Anterior cingulate cortex (tissue), 58 donors: Measurements from ENCODE around the gene CDKN2B-AS1.
"Not testable (repeated sequence)": the region's sequence is repeated elsewhere in the genome, so short reads cannot be mapped to it uniquely, and the experiment has no call there.

Experiments used
- DNase-seq, 58 donors: peaks; one replicate each; lab custom pipeline; 2025; lab: John Stamatoyannopoulos, UW

The CDKN2B-AS1 gene

DNA sequence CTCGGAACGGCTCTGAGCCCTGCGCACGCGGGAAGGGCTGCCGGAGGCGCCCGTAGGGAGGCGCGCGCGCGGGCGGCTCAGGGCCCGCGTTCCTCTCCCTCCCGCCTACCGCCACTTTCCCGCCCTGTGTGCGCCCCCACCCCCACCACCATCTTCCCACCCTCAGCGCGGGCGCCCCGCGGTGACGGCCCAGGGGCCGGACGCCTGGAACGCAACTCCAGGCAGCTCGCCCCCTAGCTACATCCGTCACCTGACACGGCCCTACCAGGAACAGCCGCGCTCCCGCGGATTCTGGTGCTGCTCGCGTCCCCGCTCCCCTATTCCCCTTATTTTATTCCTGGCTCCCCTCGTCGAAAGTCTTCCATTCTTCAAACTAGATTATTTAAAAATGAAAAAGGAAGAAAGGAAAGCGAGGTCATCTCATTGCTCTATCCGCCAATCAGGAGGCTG lies at the start of gene CDKN2B-AS1:
Gene CDKN2B-AS1, plus strand, starts transcription at position 236 of the 450 bp plus-strand sequence.
- DNase-seq: peak in 25 of 58 donors; percentile 1 to 51 (median 25)

DNA sequence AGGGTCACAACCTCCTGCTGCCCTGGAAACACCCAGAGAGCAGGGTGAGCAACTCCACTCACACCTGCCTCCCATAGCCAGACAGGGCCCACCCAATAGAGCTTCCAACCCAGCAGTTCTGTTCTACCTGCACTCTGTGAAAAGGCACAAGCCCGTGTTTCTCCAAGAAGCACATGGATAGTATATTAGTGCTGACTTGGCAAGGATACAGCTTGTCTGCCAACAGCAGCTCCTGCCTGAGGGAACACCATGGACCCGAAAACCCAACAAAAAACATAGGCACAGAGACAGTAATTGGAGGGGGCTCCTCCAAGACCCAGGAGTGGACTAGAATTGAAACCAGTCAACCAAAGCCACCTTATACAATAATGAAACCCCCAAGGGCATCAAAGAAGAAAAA lies 49.0 kb upstream of the CDKN2B-AS1 start:
- DNase-seq: no peak

DNA sequence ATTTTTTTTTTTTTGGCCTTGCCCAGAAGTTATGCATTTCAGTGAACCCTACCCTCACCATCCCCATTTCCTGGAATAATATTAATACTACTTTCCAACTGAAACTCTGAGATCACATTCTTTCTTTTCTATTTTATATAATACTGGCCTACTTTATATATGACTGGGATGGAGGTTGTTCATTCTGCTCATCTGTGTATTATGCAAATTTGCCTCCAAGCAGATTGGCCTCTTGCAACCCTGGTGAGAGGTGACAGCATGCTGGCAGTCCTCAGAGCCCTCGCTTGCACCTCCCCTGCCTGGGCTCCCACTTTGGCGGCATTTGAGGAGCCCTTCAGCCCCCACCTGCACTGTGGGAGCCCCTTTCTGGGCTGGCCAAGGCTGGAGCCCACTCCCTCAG lies 35.8 kb upstream of the CDKN2B-AS1 start:
- DNase-seq: no peak

DNA sequence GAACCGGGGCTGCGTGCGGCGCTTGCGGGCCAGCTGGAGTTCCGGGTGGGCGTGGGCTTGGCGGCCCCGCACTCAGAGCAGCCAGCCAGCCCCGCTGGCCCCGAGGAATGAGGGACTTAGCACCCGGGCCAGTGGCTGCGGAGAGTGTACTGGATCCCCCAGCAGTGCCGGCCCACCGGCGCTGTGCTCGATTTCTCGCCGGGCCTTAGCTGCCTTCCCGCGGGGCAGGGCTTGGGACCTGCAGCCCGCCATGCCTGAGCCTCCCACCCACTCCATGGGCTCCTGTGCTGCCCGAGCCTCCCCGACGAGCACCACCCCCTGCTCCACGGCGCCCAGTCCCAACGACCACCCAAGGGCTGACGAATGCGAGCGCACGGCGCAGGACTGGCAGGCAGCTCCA lies 35.3 kb upstream of the CDKN2B-AS1 start:
- DNase-seq: not testable (repeated sequence)

DNA sequence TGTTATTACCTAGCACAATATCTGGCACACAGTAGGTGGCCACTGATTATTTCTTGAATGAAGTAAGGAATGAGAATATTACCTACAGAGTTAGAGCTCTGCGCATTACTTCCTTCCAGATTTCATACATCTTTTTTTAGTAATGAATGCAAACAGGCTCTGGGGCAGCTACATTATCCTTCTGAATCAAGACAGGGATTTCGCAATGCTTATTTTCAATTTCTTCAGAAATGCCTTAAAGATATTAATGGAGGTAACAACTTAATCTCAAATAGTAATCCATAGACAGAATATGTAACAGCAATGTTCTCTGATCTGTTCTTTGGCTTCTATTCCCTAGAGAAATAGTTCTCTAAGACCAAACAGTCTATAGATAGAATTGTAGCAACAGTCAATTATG lies 33.0 kb upstream of the CDKN2B-AS1 start:
- no peak for DNase-seq

DNA sequence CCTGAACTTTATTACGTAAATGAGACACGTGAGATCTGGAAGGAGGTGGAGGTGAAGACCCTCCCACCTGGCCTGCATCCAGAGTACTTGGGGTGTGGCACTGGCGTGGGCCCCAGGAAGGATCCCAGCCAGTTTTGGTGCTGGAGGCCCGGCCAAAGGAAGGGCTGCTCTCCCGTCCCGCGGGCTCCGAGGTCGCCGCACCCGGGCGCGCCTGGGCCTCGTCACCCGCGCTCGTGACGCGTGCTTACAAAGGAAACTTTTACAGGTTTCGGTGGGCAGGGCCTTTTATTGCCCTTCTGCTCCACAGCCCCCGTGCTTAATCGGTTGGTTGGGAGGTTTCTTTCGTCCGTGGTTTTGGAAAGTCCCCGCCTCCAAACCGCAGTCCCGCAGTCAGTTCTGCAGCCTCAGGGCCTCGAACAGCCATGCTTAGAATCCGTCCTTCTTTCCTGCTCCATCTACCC lies 29.6 kb upstream of the CDKN2B-AS1 start:
- DNase-seq: no peak

DNA sequence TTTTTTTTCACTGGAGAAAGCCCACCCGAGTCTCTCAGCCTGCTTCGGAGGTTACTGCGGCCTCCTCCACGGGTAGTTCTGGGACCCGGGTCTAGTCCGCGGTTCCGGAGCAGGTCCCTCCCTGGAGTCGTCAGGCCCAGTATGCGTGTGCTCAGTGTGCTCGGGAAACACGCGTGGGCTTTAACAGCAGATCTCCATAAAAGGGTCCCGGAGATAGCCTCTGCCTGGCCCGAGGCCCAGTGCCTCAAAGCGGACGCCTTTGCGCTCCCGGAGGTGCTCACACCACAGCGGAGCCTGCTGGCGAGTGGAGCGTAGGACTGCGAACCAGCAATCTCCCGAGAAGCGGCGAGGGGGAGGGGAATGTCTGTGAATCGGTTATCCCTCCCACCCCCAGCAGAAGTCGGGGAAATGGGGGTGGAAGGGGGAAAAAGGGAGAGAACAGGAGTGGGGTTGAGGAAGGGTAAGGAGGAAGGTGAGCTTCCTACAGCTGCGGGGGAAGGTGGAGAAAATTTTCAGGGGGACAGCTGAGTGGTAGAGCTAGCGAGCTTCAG lies 29.1 kb upstream of the CDKN2B-AS1 start:
- DNase-seq: no peak

DNA sequence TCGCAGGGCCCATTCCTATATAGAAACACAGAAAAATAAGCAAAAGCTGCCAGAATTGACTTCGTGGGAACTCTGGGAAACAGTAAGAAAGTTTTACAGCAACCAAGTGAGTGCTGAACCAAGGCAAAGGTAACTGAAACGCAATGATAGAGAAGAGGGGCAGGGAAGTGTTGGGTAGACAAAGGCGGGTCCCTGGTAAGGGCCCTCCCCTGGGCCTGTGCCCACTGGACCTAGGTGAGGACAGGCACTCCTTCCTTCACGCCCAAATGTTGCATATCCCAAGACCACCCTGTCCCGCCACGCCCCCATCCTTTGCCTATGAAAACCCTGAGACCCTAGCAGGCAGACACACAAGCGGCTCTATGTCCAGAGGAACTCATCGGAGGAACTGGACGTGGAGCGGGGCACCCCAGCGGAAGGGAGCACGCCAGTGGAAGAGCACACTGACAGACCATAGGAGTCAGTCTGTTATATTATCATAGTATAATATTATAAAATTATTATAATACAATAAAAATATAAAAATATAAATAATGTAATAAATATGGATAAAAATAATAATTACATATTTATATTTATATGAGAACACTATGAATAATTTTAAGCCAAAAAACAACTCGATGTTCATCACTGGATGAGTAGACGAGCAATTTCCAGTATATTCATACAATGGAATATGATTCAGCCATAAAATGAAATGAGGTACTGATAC lies 28.3 kb upstream of the CDKN2B-AS1 start:
- DNase-seq: no peak

DNA sequence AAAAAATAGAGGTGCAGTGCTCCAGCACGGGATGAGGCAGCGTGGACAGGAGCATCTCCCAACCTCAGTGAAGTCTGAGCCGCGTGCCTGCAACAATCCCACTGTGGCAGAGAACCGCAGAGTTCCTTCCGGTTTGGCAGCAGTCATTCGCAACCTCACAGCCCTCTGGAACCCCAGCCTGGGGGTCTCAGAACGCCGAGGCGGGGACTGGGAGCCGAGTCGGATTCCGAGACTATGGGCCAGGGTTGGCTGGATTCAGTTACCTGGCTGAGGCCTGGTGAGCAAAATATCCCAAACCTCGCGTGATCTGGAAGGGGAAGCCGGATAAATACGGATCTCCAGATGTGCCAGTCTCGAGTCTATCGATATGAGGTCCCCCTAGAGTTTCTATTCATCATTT lies 27.4 kb upstream of the CDKN2B-AS1 start:
- no peak for DNase-seq

DNA sequence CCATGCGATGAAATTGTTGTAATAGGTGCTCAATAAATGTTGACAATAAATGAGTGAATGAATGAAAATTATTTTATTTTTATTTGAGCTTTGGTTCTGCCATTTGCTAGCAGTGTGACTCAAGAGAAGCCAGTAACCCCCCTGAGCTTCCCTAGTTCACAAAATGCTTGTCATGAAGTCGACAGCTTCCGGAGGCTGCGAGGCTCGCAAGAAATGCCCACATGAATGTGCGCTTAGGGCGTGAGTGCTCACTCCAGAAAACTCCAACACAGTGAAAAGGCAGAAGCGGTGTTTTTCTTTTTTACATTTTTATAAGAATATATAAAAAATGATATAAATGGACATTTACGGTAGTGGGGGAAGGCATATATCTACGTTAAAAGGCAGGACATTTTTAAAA lies 26.9 kb upstream of the CDKN2B-AS1 start:
- no peak for DNase-seq

DNA sequence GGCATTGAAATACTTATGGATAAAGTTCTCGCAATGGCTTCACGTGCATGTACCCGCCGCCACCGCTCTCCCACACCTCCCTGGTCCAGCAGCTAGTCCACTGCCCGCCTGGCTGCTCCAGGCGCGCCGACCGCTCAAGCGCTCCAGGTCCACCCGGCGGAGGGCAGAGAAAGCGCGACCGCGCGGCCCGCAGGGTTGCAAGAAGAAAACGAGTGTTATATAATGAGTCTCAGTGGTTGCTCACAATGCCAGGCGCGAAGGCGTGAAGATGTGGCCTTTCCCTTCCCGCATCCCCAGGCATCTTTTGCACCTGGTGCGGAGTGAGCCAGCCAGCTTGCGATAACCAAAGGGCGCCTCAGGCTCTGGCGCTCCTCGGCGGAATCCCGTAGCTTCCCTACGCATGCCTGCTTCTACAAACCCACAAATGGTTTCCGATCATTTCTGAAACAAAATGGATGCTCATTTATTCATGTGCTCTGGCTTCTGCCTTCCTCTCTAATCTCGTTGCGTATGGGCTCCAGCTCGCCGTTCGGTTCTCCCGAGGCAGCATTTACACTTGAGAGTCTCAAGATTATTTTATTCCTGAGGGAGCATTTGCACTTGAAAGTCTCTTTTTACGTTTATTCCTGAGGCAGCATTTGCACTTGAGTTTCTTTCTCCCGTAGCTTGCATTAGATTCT lies 26.1 kb upstream of the CDKN2B-AS1 start:
- no peak for DNase-seq

DNA sequence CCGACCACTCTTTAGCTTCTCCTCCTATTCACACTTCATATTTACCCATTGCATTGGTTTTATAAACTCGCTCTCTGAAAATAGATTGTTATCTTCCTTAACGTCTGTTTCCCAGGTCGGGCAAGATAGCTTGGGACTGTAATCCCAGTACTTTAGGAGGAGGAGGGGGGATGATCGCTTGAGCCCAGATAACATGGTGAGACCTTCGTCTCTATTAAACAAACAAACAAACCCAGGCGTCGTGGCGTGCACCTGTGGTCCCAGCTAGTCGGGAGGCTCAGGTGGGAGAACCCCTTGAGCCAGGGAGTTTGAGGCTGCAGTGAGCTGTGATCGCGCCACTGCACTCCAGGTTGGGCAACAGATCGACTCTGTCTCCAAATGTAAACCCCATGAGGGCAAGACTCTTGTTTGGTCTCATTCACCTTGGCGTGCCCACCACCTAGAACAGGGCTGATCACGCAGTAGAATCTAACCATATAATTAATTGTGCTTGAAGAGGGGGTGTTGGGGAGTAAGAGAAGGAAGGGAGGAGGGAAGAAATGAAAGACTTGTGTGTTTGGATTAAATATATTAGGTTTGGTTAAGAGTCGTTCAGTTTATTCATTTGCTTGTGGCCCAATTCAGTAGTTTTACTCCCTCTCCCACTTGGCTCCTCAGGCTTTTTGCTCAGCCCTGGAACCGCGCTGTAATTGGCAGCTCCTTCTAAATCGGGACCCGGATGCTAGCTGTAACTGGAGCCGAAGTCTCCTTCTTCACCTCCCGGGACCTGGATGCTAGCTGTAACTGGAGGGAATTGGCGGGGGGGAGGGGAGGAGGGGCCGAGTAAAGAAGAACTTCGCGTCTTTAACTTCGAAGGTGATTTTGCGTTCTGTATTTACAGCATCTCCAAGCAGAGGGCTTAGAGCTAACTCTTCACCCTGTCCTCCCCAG lies 25.3 kb upstream of the CDKN2B-AS1 start:
- no peak for DNase-seq

DNA sequence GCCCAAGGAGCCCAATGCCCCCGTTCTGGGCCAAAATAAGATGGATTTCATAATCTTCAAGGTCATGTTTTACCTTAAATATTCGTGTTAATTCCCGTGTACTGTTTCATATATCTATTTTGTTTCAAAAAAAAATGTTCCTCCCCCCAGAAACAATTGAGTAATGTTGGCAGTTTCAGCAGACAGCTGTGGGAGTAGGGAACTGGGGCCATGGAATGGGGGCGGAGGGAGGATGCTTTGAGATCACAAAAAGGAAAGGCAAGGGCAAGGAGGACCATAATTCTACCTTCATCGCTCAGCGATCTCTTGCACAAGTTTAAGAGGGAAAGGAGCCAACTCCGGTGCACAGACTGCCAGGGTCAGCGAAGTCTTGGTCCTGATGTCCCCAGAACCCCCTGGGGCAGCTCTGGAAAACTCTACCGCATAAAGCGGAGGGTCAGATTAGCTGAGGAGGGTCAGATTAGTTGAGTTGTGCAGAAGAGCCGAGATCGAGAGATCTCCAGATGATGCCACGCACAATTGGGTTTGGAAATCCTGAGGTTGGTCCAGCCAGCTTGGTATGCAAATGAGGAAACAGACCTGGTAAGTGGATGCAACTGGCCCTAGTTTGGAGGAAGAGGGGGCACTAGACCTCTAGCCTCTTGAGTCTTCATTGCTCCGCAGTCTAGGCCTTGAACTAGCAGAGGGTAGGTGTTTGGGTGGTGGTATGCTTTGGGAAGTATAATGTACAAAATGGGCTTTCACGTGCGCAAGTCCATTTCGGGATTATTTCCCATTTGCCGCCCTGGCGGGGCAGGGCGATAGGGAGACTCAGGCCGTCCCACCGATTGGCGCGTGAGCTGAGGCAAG lies 24.4 kb upstream of the CDKN2B-AS1 start:
- DNase-seq: no peak

DNA sequence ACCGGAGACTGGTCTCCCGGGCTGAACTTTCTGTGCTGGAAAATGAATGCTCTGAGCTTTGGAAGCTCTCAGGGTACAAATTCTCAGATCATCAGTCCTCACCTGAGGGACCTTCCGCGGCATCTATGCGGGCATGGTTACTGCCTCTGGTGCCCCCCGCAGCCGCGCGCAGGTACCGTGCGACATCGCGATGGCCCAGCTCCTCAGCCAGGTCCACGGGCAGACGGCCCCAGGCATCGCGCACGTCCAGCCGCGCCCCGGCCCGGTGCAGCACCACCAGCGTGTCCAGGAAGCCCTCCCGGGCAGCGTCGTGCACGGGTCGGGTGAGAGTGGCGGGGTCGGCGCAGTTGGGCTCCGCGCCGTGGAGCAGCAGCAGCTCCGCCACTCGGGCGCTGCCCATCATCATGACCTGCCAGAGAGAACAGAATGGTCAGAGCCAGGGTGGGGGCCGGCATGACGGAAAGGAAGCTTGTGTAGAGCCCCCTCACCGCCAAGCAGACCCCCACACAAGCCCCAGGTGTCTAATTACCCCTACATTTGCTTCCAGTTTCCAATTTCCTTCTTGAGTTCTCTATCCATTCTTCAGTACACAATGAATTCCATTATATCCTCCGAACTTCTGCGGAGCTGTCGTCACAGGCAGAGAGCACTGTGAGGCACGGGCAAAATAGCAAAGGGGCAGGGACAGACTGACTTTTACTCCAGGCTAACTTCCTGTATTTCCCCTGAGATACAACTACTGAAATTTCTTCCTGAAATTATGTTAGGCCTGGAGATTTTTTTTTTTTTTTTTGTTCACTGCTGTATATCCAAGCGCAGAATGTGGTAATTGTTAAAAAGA lies 23.6 kb upstream of the CDKN2B-AS1 start:
- no peak for DNase-seq

DNA sequence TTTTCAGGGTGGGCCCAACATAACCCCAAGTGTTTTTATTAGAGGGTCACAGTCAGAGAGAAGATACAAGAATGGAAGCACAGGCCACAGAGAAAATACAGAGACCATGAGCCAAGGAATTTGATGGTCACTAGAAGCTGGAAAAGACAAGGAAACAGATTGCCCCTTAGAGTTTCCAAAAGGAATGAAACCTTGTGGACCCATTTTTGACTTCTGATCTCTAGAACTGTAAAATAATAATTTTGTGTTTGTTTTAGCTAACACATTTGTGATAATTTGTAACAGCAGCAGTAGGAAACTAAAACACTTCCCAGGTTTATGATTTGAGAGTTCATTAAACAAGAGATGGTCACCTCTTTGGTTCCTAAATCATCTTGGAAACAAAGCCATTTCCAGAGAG lies 22.2 kb upstream of the CDKN2B-AS1 start:
- DNase-seq: no peak

DNA sequence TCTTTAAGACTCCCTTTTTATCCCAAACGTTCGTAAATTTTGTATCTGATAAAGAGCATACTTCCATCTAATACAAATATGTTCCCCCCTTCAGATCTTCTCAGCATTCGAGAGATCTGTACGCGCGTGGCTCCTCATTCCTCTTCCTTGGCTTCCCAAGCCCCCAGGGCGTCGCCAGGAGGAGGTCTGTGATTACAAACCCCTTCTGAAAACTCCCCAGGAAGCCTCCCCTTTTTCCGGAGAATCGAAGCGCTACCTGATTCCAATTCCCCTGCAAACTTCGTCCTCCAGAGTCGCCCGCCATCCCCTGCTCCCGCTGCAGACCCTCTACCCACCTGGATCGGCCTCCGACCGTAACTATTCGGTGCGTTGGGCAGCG lies 20.3 kb upstream of the CDKN2B-AS1 start:
- no peak for DNase-seq

DNA sequence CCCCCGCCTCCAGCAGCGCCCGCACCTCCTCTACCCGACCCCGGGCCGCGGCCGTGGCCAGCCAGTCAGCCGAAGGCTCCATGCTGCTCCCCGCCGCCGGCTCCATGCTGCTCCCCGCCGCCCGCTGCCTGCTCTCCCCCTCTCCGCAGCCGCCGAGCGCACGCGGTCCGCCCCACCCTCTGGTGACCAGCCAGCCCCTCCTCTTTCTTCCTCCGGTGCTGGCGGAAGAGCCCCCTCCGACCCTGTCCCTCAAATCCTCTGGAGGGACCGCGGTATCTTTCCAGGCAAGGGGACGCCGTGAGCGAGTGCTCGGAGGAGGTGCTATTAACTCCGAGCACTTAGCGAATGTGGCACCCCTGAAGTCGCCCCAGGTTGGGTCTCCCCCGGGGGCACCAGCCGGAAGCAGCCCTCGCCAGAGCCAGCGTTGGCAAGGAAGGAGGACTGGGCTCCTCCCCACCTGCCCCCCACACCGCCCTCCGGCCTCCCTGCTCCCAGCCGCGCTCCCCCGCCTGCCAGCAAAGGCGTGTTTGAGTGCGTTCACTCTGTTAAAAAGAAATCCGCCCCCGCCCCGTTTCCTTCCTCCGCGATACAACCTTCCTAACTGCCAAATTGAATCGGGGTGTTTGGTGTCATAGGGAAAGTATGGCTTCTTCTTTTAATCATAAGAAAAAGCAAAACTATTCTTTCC lies 19.7 kb upstream of the CDKN2B-AS1 start:
- no peak for DNase-seq

DNA sequence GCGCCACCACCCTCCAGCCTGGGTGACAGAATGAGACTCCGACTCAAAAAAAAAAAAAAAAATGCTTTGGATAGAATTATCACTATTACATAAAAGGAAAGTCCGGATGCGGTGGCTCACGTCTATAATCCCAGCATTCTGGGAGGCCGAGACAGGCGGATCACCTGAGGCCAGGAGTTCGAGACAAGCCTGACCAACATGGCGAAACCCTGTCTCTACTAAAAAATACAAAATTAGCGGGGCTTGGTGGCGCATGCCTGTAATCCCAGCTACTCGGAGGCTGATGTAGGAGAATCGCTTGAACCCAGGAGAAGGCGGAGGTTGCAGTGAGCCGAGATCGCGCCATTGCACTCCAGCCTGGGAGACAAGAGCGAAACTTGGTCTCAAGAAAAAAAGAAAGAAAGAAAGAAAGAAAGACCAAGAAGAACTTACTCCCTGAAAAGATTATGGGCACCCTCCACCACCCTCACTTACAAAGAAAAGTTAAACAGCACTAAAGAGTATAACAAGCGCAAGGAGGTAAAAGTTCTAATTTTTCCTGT lies 18.2 kb upstream of the CDKN2B-AS1 start:
- no peak for DNase-seq
